ENCODE results near the gene PEF1. TPM values are rescaled to one million over a fixed set of nuclear protein-coding genes. Genes with fewer than 3 reads are reported as not detected.

Gene PEF1
- total and polyA plus RNA-seq, 2 of the 8 experiments (the other 6 are each of a cell fraction or from before 2014, with no cell fraction given) = 35.2 to 69.2 TPM

DNA sequence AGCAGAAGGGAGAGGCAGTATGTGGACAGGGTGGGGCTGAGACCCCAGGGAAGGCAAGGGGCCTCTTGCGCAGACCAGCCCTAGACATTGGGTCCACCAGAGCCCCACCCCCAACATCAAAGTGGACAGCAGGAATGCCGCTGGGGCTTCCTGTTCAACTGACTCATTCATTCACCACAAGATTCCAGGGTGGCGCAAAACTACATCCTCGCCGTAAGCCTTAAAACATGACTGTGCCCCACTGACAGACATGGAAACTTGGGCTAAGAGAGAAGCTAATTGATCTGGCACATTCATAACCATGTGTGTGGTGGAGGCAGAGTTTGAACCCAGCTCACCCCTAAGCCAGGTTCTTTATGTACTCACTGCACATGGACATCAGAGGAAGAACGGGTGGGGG lies 45.2 kb upstream of the PEF1 start (continued):
- TF ChIP-seq CHD7 (IDR thresholded peaks at IDR 0.05; ENCODE audit: insufficient replicate concordance, low read length) (no peak), KDM4A (IDR thresholded peaks at IDR 0.05; ENCODE audit: low read depth, low read length, severe bottlenecking) (no peak), ATF2 (IDR thresholded peaks at IDR 0.05; ENCODE audit: low read length) (no peak), POU5F1 (IDR thresholded peaks at IDR 0.05; ENCODE audit: low read depth, low read length) (no peak)
